WTC11 (cell line): Measurements from ENCODE around the gene HLCS. TPM values are rescaled to one million over a fixed set of nuclear protein-coding genes. Genes with fewer than 3 reads are reported as not detected.

Source experiments
- ATAC-seq: fragments of 200-7000 bp; cut with Tn5 transposase; 2 replicates; pipeline ENCODE4 v1.10.0; 2021; ENCODE audit warnings: mild to moderate bottlenecking, moderate library complexity
- CTCF ChIA-PET: fragments of 300-600 bp; sonication (Branson Sonifier 250); formaldehyde crosslinking; loops from one replicate; lab custom pipeline; 2021; ENCODE audit warnings: antibody characterized with exemption; lab: Charles Lee
- POLR2A ChIA-PET: fragments of 350-600 bp; sonication (Branson Sonifier 250); formaldehyde crosslinking; loops from one replicate; lab custom pipeline; 2021; ENCODE audit warnings: antibody characterized with exemption; lab: Charles Lee
- DNase-seq: peaks from one replicate; pipeline ENCODE4 v3.0.0; 2021; ENCODE audit warnings: low spot score
- H3K27ac Mint-ChIP-seq: 2 replicates; pipeline ENCODE4 v1.8.0; 2021; ENCODE audit warnings: mixed read lengths
- H3K27me3 Mint-ChIP-seq: 2 replicates; pipeline ENCODE4 v1.8.0; 2021; ENCODE audit warnings: low read depth, mild to moderate bottlenecking, moderate library complexity, mixed read lengths
- H3K36me3 Mint-ChIP-seq: 2 replicates; pipeline ENCODE4 v1.8.0; 2021; ENCODE audit warnings: mixed read lengths
- H3K4me1 Mint-ChIP-seq: 2 replicates; pipeline ENCODE4 v1.8.0; 2022; ENCODE audit warnings: mixed read lengths
- H3K4me3 Mint-ChIP-seq: 2 replicates; pipeline ENCODE4 v1.8.0; 2021; ENCODE audit warnings: mild to moderate bottlenecking, moderate library complexity, mixed read lengths
- H3K9me3 Mint-ChIP-seq: 2 replicates; pipeline ENCODE4 v1.8.0; 2021; ENCODE audit warnings: mixed read lengths
- ATF3 ChIP-seq: sonication (generic); formaldehyde crosslinking; conservative IDR thresholded peaks from 2 replicates; pipeline ENCODE4 v1.8.1; 2022; ENCODE audit warnings: mild to moderate bottlenecking, missing genetic modification reagents
- E2F5 ChIP-seq: sonication (generic); formaldehyde crosslinking; IDR thresholded peaks from 2 replicates; pipeline ENCODE4 v1.8.1; 2022; ENCODE audit warnings: mild to moderate bottlenecking, moderate library complexity, missing genetic modification reagents
- FOXJ3 ChIP-seq: sonication (generic); formaldehyde crosslinking; IDR thresholded peaks from 2 replicates; pipeline ENCODE4 v1.9.0; 2021; ENCODE audit warnings: missing genetic modification reagents, mild to moderate bottlenecking, borderline replicate concordance
- GABPB1 ChIP-seq: sonication (generic); formaldehyde crosslinking; IDR thresholded peaks from 2 replicates; pipeline ENCODE4 v1.8.1; 2023; ENCODE audit warnings: mild to moderate bottlenecking, missing genetic modification reagents
- GRHL2 ChIP-seq: fragments of 250-450 bp; sonication (Bioruptor Pico); IDR thresholded peaks from 2 replicates; pipeline ENCODE4 v1.8.0; 2022; ENCODE audit warnings: mild to moderate bottlenecking, moderate library complexity; ENCODE audit not compliant: insufficient replicate concordance, severe bottlenecking
- KAT7 ChIP-seq: sonication (generic); formaldehyde crosslinking; IDR thresholded peaks from 2 replicates; pipeline ENCODE4 v1.8.1; 2023; ENCODE audit warnings: missing genetic modification reagents, mild to moderate bottlenecking, borderline replicate concordance
- NFATC4 ChIP-seq: fragments of 250-450 bp; sonication (Bioruptor Pico); IDR thresholded peaks from 2 replicates; pipeline ENCODE4 v1.9.0; 2021; ENCODE audit warnings: mild to moderate bottlenecking
- NR1H2 ChIP-seq: sonication (generic); formaldehyde crosslinking; IDR thresholded peaks from 2 replicates; pipeline ENCODE4 v1.9.0; 2021; ENCODE audit warnings: mild to moderate bottlenecking, moderate library complexity, missing genetic modification reagents
- RELA ChIP-seq: sonication (generic); formaldehyde crosslinking; IDR thresholded peaks from 2 replicates; pipeline ENCODE4 v1.8.1; 2022; ENCODE audit warnings: missing genetic modification reagents, mild to moderate bottlenecking, borderline replicate concordance
- RORB ChIP-seq: fragments of 250-450 bp; sonication (Bioruptor Pico); IDR thresholded peaks from 2 replicates; pipeline ENCODE4 v1.9.0; 2021; ENCODE audit warnings: mild to moderate bottlenecking
- SP1 ChIP-seq: sonication (generic); formaldehyde crosslinking; conservative IDR thresholded peaks from 2 replicates; pipeline ENCODE4 v1.8.1; 2022; ENCODE audit warnings: missing genetic modification reagents
- STAT6 ChIP-seq: sonication (generic); formaldehyde crosslinking; conservative IDR thresholded peaks from 2 replicates; pipeline ENCODE4 v1.8.1; 2023; ENCODE audit warnings: mild to moderate bottlenecking, low read depth, missing genetic modification reagents, moderate library complexity
- TCF7 ChIP-seq: sonication (generic); formaldehyde crosslinking; IDR thresholded peaks from 2 replicates; pipeline ENCODE4 v1.8.0; 2022; ENCODE audit warnings: mild to moderate bottlenecking, low read depth, missing genetic modification reagents, moderate library complexity
- ZNF416 ChIP-seq: fragments of 250-450 bp; sonication (Bioruptor Pico); IDR thresholded peaks from 2 replicates; pipeline ENCODE4 v1.9.0; 2021; ENCODE audit warnings: mild to moderate bottlenecking, inconsistent platforms
- ZNF425 ChIP-seq: fragments of 250-450 bp; sonication (Bioruptor Pico); conservative IDR thresholded peaks from 2 replicates; pipeline ENCODE4 v1.9.0; 2021; ENCODE audit warnings: mild to moderate bottlenecking
- ZNF512 ChIP-seq: sonication (generic); formaldehyde crosslinking; IDR thresholded peaks from 2 replicates; pipeline ENCODE4 v1.8.1; 2022; ENCODE audit warnings: missing genetic modification reagents, borderline replicate concordance
- total RNA-seq: library from RNA; stranded (reverse); gene quantifications from 3 replicates; pipeline ENCODE4 v1.2.3, GENCODE V29; 2021
- TF ChIP-seq, protein P1 (sequence below): sonication (generic); formaldehyde crosslinking; IDR thresholded peaks from 2 replicates; pipeline ENCODE4 v1.8.1; 2023; ENCODE audit warnings: mild to moderate bottlenecking, missing genetic modification reagents, moderate library complexity
- TF ChIP-seq, protein P2 (sequence below): sonication (generic); formaldehyde crosslinking; IDR thresholded peaks from 2 replicates; pipeline ENCODE4 v1.8.0; 2023; ENCODE audit warnings: missing genetic modification reagents

The HLCS gene
- total RNA-seq, 1 experiment from 2014 or later = 9.3 TPM

- ATAC-seq (no peak), DNase-seq (no peak)
- Mint-ChIP-seq H3K4me3 (no peak overlapping the region), H3K9me3 (peaks cover 37% of the 10 kb centered on the region), H3K4me1 (peaks cover 11% of the 10 kb centered on the region), H3K27me3 (no peaks in the 10 kb centered on the region), H3K27ac (no peak overlapping the region), H3K36me3 (peaks cover 26% of the 10 kb centered on the region)
- POLR2A ChIA-PET = no interaction called here
- TF ChIP-seq SP1 (CRISPR knock-in tag) (no peak), TCF7 (CRISPR knock-in tag) (no peak)
- CTCF ChIA-PET = no interaction called here
Measured at GRCh38 chr21:36780861-36781260, 185.6 kb downstream of the HLCS start.

- DNase-seq (no peak), ATAC-seq (no peak)
- ChIA-PET CTCF (interaction anchor here (0.6 kb wide), 1 partner anchor 57 kb away, joined by 3 read pairs; no protein-coding TSS in a partner anchor), POLR2A (interaction anchor here (0.6 kb wide), 1 partner anchor 11 kb away, joined by 3 read pairs; no protein-coding TSS in a partner anchor)
- Mint-ChIP-seq H3K27ac (no peak overlapping the region), H3K4me3 (no peak overlapping the region), H3K27me3 (no peaks in the 10 kb centered on the region), H3K9me3 (peaks cover 34% of the 10 kb centered on the region), H3K36me3 (peaks cover 24% of the 10 kb centered on the region), H3K4me1 (no peaks in the 10 kb centered on the region)
- TF ChIP-seq RORB (CRISPR knock-in tag) = no peak
- TF ChIP-seq ZNF425 (CRISPR knock-in tag) = no peak
- TF ChIP-seq NFATC4 (CRISPR knock-in tag) = no peak
- TF ChIP-seq GABPB1 (CRISPR knock-in tag) = no peak
- TF ChIP-seq KAT7 (CRISPR knock-in tag) = no peak
- no peak for TF ChIP-seq NR1H2
Measured at GRCh38 chr21:36776981-36777617, 189.4 kb downstream of the HLCS start.

GRCh38 chr21:36773995-36774394 is 192.5 kb downstream of the HLCS start:
- ChIA-PET POLR2A (no interaction called here), CTCF (interaction anchor here (1.2 kb wide), 1 partner anchor 143 kb away, joined by 3 read pairs; no protein-coding TSS in a partner anchor)
- TF ChIP-seq RELA (no peak), ATF3 (no peak)
- no peak overlapping the region for H3K4me3 Mint-ChIP-seq
- ATAC-seq = no peak
- no peaks in the 10 kb centered on the region for H3K27me3 Mint-ChIP-seq
- H3K9me3 Mint-ChIP-seq = peaks cover 7% of the 10 kb centered on the region
- H3K27ac Mint-ChIP-seq = no peak overlapping the region
- no peak for DNase-seq
- no peaks in the 10 kb centered on the region for H3K36me3 Mint-ChIP-seq
- no peaks in the 10 kb centered on the region for H3K4me1 Mint-ChIP-seq

GRCh38 chr21:36773117-36773516 is 193.4 kb downstream of the HLCS start:
- Mint-ChIP-seq H3K27ac (no peak overlapping the region), H3K36me3 (no peaks in the 10 kb centered on the region), H3K4me3 (no peak overlapping the region), H3K9me3 (peaks cover 2% of the 10 kb centered on the region; the same call in 1 of the 2 replicates), H3K4me1 (0 out of 2 replicates have a peak, but pooled peaks cover 3% of the 10 kb centered on the region), H3K27me3 (no peaks in the 10 kb centered on the region)
- DNase-seq (no peak), ATAC-seq (no peak)
- ChIA-PET CTCF (interaction anchor here (1.2 kb wide), 1 partner anchor 143 kb away, joined by 3 read pairs; no protein-coding TSS in a partner anchor), POLR2A (no interaction called here)
- TF ChIP-seq GRHL2 (CRISPR knock-in tag) (no peak), FOXJ3 (CRISPR knock-in tag) (no peak), ZNF512 (CRISPR knock-in tag) (no peak), ZNF416 (CRISPR knock-in tag) (no peak), E2F5 (CRISPR knock-in tag) (no peak), STAT6 (CRISPR knock-in tag) (no peak)
- TF ChIP-seq, protein P1, sequence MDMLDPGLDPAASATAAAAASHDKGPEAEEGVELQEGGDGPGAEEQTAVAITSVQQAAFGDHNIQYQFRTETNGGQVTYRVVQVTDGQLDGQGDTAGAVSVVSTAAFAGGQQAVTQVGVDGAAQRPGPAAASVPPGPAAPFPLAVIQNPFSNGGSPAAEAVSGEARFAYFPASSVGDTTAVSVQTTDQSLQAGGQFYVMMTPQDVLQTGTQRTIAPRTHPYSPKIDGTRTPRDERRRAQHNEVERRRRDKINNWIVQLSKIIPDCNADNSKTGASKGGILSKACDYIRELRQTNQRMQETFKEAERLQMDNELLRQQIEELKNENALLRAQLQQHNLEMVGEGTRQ (CRISPR knock-in tag) = no peak
- TF ChIP-seq, protein P2, sequence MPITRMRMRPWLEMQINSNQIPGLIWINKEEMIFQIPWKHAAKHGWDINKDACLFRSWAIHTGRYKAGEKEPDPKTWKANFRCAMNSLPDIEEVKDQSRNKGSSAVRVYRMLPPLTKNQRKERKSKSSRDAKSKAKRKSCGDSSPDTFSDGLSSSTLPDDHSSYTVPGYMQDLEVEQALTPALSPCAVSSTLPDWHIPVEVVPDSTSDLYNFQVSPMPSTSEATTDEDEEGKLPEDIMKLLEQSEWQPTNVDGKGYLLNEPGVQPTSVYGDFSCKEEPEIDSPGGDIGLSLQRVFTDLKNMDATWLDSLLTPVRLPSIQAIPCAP (CRISPR knock-in tag) = no peak
